ENCODE measurements around the gene CTAG2.
"Not testable (repeated sequence)": the region's sequence is repeated elsewhere in the genome, so short reads cannot be mapped to it uniquely, and the experiment has no call there.

DNA sequence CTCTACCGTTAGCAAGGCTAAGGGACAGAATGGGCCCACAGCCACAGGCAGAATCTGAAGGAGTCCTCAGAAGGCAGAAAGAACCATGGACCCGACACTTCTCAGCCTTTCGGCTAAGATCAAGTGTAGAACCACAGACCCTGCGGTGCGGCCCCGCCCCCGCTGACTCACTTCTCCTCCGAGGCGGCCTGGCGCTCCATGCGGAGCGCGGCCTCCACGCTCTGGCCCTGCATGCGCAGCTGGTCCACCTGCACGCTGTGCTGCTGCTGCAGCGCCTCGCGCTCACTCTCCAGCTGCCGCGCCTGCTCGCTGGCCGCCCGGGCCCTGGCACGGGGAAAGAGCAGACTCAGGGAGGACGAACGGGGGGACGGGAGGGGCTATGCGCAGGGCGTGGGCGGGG, 9.7 kb downstream of the CTAG2 start:
- TF ChIP-seq, protein P1, sequence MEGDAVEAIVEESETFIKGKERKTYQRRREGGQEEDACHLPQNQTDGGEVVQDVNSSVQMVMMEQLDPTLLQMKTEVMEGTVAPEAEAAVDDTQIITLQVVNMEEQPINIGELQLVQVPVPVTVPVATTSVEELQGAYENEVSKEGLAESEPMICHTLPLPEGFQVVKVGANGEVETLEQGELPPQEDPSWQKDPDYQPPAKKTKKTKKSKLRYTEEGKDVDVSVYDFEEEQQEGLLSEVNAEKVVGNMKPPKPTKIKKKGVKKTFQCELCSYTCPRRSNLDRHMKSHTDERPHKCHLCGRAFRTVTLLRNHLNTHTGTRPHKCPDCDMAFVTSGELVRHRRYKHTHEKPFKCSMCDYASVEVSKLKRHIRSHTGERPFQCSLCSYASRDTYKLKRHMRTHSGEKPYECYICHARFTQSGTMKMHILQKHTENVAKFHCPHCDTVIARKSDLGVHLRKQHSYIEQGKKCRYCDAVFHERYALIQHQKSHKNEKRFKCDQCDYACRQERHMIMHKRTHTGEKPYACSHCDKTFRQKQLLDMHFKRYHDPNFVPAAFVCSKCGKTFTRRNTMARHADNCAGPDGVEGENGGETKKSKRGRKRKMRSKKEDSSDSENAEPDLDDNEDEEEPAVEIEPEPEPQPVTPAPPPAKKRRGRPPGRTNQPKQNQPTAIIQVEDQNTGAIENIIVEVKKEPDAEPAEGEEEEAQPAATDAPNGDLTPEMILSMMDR (IDR thresholded peaks at IDR 0.05), result not testable (repeated sequence)
- TF ChIP-seq EP300, POLR2A (IDR thresholded peaks at IDR 0.05): not testable (repeated sequence)
